Sigmoid colon (tissue), 7 donors: ENCODE results near the gene MYT1. TPM values are rescaled to one million over a fixed set of nuclear protein-coding genes. Genes with fewer than 3 reads are reported as not detected.

Experiments
- DNase-seq: peaks from one replicate; pipeline ENCODE4 v3.0.0-alpha.2; 2019
- H3K27ac ChIP-seq, 4 donors: fragments of 200-600 bp; sonication (generic); one replicate each; pipeline ENCODE4 v1.5.1; 2016 to 2019; ENCODE audit warnings: mild to moderate bottlenecking in 1 of 4
- H3K27me3 ChIP-seq, 3 donors: fragments of 200-600 bp; sonication (generic); one replicate each; pipeline ENCODE4 v1.5.1; 2019; ENCODE audit warnings: mild to moderate bottlenecking in 1 of 3
- H3K36me3 ChIP-seq, 4 donors: fragments of 200-600 bp; sonication (generic); one replicate each; pipeline ENCODE4 v1.5.1; 2016 to 2019
- H3K4me1 ChIP-seq, 4 donors: fragments of 200-600 bp; sonication (generic); one replicate each; pipeline ENCODE4 v1.5.1; 2017 to 2019
- H3K4me3 ChIP-seq, 4 donors: fragments of 200-600 bp; sonication (generic); one replicate each; pipeline ENCODE4 v1.5.1; 2017 to 2019; ENCODE audit warnings: mild to moderate bottlenecking in 2 of 4, moderate library complexity in 1 of 4
- H3K9me3 ChIP-seq, 4 donors: fragments of 200-600 bp in 3 of 4; sonication (generic) in 3 of 4; one replicate each; pipeline versions ENCODE4 v1.5.1 to v1.6.1; 2013 to 2019
- CTCF ChIP-seq, 4 experiments: fragments of 450-650 bp in 3 of 4; fragments of 200-600 bp in 1 of 4; IDR thresholded peaks; one replicate each; pipeline ENCODE4 v1.5.1; 2016 to 2019; ENCODE audit warnings: antibody characterized with exemption in 4 of 4, mild to moderate bottlenecking in 3 of 4, moderate library complexity in 2 of 4
- EP300 ChIP-seq, 4 donors: sonication (generic); formaldehyde crosslinking; IDR thresholded peaks; one replicate each; pipeline ENCODE4 v1.6.1; 2017; ENCODE audit warnings: antibody characterized with exemption in 4 of 4
- POLR2A ChIP-seq, 2 donors: fragments of 450-650 bp; IDR thresholded peaks; one replicate each; pipeline ENCODE4 v1.6.1; 2016; ENCODE audit warnings: antibody characterized with exemption in 2 of 2, mild to moderate bottlenecking in 2 of 2, moderate library complexity in 2 of 2
- POLR2AphosphoS5 ChIP-seq, 4 donors: sonication (generic); formaldehyde crosslinking; IDR thresholded peaks; one replicate each; pipeline ENCODE4 v1.6.1; 2017; ENCODE audit warnings: antibody characterized with exemption in 4 of 4
- WGBS, 2 donors: extraction: QIAGEN DNeasy Blood & Tissue Kit; methylation state at CpG; one replicate each; pipeline ENCODE4 v1.1.7; 2013; 5-methylcytosine and 5-hydroxymethylcytosine counted together
- intact Hi-C: fragments of 100-400 bp; cut with DNase I; formaldehyde crosslinking; loops from one replicate; pipeline ENCODE4 v1.15.1; 2023
- polyA plus RNA-seq, 3 donors: library from polyadenylated mRNA; stranded (reverse); fragments of 200-250 nt; gene quantifications; one replicate each; pipeline ENCODE4 v1.2.3, GENCODE V29; 2013
- total RNA-seq, 4 donors: library from RNA; depleted of rRNA; stranded (reverse); fragments of >200 nt; gene quantifications; one replicate each; pipeline ENCODE4 v1.1.0, GENCODE V29; 2016
- donor health status: healthy with polysubstance abuse.
- donor health status: Bipolar disorder and iron deficiency.
- donor health status: healthy.

MYT1 gene
- total and polyA plus RNA-seq, 7 donors: under 0.01 to 1.1 (median 0.27) TPM; not detected in 2

GRCh38 chr20:64223526-64224067, 59.3 kb downstream of the MYT1 start:
- no peak for DNase-seq
- Histone ChIP-seq H3K4me1 (peaks cover 0 to 10% (median 4%) of the 10 kb centered on the region in 4 donors), H3K27ac (peak overlapping the region in 1 of 4 donors; percentile 28), H3K9me3 (no peaks in the 10 kb centered on the region), H3K36me3 (no peaks in the 10 kb centered on the region), H3K27me3 (no peaks in the 10 kb centered on the region), H3K4me3 (no peak overlapping the region)
- WGBS, 2 donors: 62 to 80% methylated on average over 13 of the region's 13 CpGs
- intact Hi-C loops: no loop called here
- TF ChIP-seq POLR2AphosphoS5 (IDR thresholded peaks at IDR 0.05) (no peak), POLR2A (IDR thresholded peaks at IDR 0.05) (no peak)

- no peaks in the 10 kb centered on the region for H3K36me3 ChIP-seq
- WGBS, 2 donors: 73 to 82% methylated on average over 10 of the region's 10 CpGs
- H3K4me1 ChIP-seq: peaks cover 0 to 10% (median 4%) of the 10 kb centered on the region in 4 donors
- no peaks in the 10 kb centered on the region for H3K27me3 ChIP-seq
- no peak overlapping the region for H3K4me3 ChIP-seq
- no peak for DNase-seq
- intact Hi-C loops: no loop called here
- TF ChIP-seq CTCF (IDR thresholded peaks at IDR 0.05) (no peak), EP300 (IDR thresholded peaks at IDR 0.05) (no peak), POLR2A (IDR thresholded peaks at IDR 0.05) (no peak), POLR2AphosphoS5 (IDR thresholded peaks at IDR 0.05) (no peak)
- no peaks in the 10 kb centered on the region for H3K9me3 ChIP-seq
- peak overlapping the region in 1 of 4 donors; percentile 28 for H3K27ac ChIP-seq
These were observed 60.3 kb downstream of the MYT1 start for GRCh38 chr20:64224351-64225170.

GRCh38 chr20:64225171-64225595, 60.9 kb downstream of the MYT1 start:
- no peaks in the 10 kb centered on the region for H3K9me3 ChIP-seq
- no peaks in the 10 kb centered on the region for H3K27me3 ChIP-seq
- intact Hi-C loops: no loop called here
- H3K4me3 ChIP-seq: no peak overlapping the region
- DNase-seq: no peak
- peaks cover 0 to 10% (median 4%) of the 10 kb centered on the region in 4 donors for H3K4me1 ChIP-seq
- TF ChIP-seq POLR2A (IDR thresholded peaks at IDR 0.05) (no peak), EP300 (IDR thresholded peaks at IDR 0.05) (no peak), CTCF (IDR thresholded peaks at IDR 0.05) (no peak)
- no peaks in the 10 kb centered on the region for H3K36me3 ChIP-seq
- WGBS, 2 donors: 76 to 84% methylated on average over 14 of the region's 14 CpGs
- H3K27ac ChIP-seq: peak overlapping the region in 1 of 4 donors; percentile 10

- 90 to 91% methylated on average over 14 of the region's 14 CpGs for WGBS, 2 donors
- Histone ChIP-seq H3K9me3 (no peaks in the 10 kb centered on the region), H3K4me3 (no peak overlapping the region), H3K27me3 (no peaks in the 10 kb centered on the region), H3K36me3 (no peaks in the 10 kb centered on the region), H3K4me1 (peaks cover 0 to 10% (median 4%) of the 10 kb centered on the region in 4 donors), H3K27ac (no peak overlapping the region)
- TF ChIP-seq POLR2A (IDR thresholded peaks at IDR 0.05): no peak
- no peak for TF ChIP-seq CTCF (IDR thresholded peaks at IDR 0.05)
- no peak for TF ChIP-seq POLR2AphosphoS5 (IDR thresholded peaks at IDR 0.05)
- TF ChIP-seq EP300 (IDR thresholded peaks at IDR 0.05): no peak
- intact Hi-C loops: no loop called here
- no peak for DNase-seq
These were observed 61.8 kb downstream of the MYT1 start for GRCh38 chr20:64225828-64226598.
